ENCODE data around the gene TMCO1. TPM values are rescaled to one million over a fixed set of nuclear protein-coding genes. Genes with fewer than 3 reads are reported as not detected.

Gene TMCO1
- total RNA-seq, 1 experiment from 2014 or later, result 116 TPM

GRCh38 chr1:165680303-165680702 is 88.4 kb downstream of the TMCO1 start:
- Histone ChIP-seq H3K36me3 (ENCODE audit: insufficient read depth, low read length, poor library complexity, severe bottlenecking) (peaks cover 77% of the 10 kb centered on the region), H3K9me3 (ENCODE audit: low read depth, low read length, poor library complexity, severe bottlenecking) (no peaks in the 10 kb centered on the region), H3K4me3 (ENCODE audit: low read depth, low read length, poor library complexity, severe bottlenecking) (no peak overlapping the region), H3K27ac (ENCODE audit: low read depth, low read length, poor library complexity, severe bottlenecking) (no peak overlapping the region), H3K4me1 (ENCODE audit: insufficient read depth, low read length, poor library complexity, severe bottlenecking) (peaks cover 6% of the 10 kb centered on the region), H3K27me3 (replicated peaks; ENCODE audit: insufficient read depth, low read depth, low read length, poor library complexity) (no peaks in the 10 kb centered on the region)
- BruUV-seq (replicated peaks), result no TSS peak
- intact Hi-C loops (cut with micrococcal nuclease; ENCODE audit: unreplicated experiment), result no loop called here
- DNase-seq (ENCODE audit: low spot score), result no peak
- TF ChIP-seq EZH2 (IDR thresholded peaks at IDR 0.05; ENCODE audit: borderline replicate concordance, low read depth, low read length, poor library complexity, severe bottlenecking) (no peak), CTCF (conservative IDR thresholded peaks at IDR 0.05; ENCODE audit: low read depth, low read length) (no peak)
- ChIA-PET CTCF (no interaction called here), POLR2A (ENCODE audit: low non-redundant PET) (no interaction called here)

DNA sequence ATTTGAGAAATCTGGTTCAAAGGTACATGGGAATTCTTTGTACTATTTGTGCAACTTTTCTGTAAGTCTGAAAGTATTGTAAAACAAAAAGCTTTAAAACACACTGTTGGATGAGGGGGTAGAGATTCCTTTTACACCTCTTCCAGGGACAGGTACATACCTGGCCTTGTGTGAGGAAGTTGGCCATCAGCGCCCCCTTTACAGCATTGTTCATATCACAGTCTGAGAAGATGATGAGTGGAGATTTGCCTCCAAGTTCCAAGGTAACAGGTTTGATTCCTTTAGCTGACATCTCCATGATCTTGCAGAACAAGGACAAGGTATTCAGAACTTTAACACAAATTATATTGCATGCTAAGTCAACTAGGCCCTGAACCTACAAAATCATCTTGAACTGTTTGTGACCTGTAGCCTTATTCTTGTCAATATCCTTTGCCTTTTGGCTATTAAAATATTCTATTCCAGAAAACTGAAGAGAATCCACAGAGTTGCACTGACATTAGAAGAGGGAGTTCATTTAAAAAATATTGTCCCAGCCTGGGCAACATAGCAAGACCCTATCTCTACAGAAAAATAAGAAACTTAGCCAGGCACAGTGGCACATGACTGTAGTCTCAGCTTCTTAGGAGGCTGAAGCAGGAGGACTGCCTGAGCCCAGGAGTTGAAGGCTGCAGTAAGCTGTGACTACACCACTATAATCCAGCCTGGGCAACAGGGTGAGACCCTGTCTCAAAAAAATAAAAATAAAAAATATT is 89.2 kb downstream of the TMCO1 start:
- peaks cover under 1% of the 10 kb centered on the region for H3K4me1 ChIP-seq (ENCODE audit: insufficient read depth, low read length, poor library complexity, severe bottlenecking)

GRCh38 chr1:165678509-165678908 is 90.2 kb downstream of the TMCO1 start:
- H3K27me3 ChIP-seq (replicated peaks; ENCODE audit: insufficient read depth, low read depth, low read length, poor library complexity), result no peaks in the 10 kb centered on the region
- H3K4me3 ChIP-seq (ENCODE audit: low read depth, low read length, poor library complexity, severe bottlenecking), result no peak overlapping the region
- CTCF ChIA-PET, result no interaction called here
- H3K27ac ChIP-seq (ENCODE audit: low read depth, low read length, poor library complexity, severe bottlenecking), result no peak overlapping the region
- TF ChIP-seq EZH2 (IDR thresholded peaks at IDR 0.05; ENCODE audit: borderline replicate concordance, low read depth, low read length, poor library complexity, severe bottlenecking) (no peak), CTCF (conservative IDR thresholded peaks at IDR 0.05; ENCODE audit: low read depth, low read length) (no peak)
- no peaks in the 10 kb centered on the region for H3K4me1 ChIP-seq (ENCODE audit: insufficient read depth, low read length, poor library complexity, severe bottlenecking)
- H3K36me3 ChIP-seq (ENCODE audit: insufficient read depth, low read length, poor library complexity, severe bottlenecking), result peaks cover 71% of the 10 kb centered on the region
- intact Hi-C loops (cut with micrococcal nuclease; ENCODE audit: unreplicated experiment), result no loop called here
- no peaks in the 10 kb centered on the region for H3K9me3 ChIP-seq (ENCODE audit: low read depth, low read length, poor library complexity, severe bottlenecking)
- DNase-seq (ENCODE audit: low spot score), result no peak
- POLR2A ChIA-PET (ENCODE audit: low non-redundant PET), result no interaction called here
- BruUV-seq (replicated peaks), result no TSS peak

More for the DNA sequence above, 89.2 kb downstream of the TMCO1 start:
- ChIA-PET CTCF (no interaction called here), POLR2A (ENCODE audit: low non-redundant PET) (no interaction called here)
- no peak overlapping the region for H3K27ac ChIP-seq (ENCODE audit: low read depth, low read length, poor library complexity, severe bottlenecking)
- BruUV-seq (replicated peaks), result no TSS peak
- no peaks in the 10 kb centered on the region for H3K9me3 ChIP-seq (ENCODE audit: low read depth, low read length, poor library complexity, severe bottlenecking)
- H3K4me3 ChIP-seq (ENCODE audit: low read depth, low read length, poor library complexity, severe bottlenecking), result no peak overlapping the region
- no peak for TF ChIP-seq EZH2 (IDR thresholded peaks at IDR 0.05; ENCODE audit: borderline replicate concordance, low read depth, low read length, poor library complexity, severe bottlenecking)
- no peak for TF ChIP-seq CTCF (conservative IDR thresholded peaks at IDR 0.05; ENCODE audit: low read depth, low read length)
- intact Hi-C loops (cut with micrococcal nuclease; ENCODE audit: unreplicated experiment), result no loop called here
- peaks cover 74% of the 10 kb centered on the region for H3K36me3 ChIP-seq (ENCODE audit: insufficient read depth, low read length, poor library complexity, severe bottlenecking)
- no peak for DNase-seq (ENCODE audit: low spot score)
- no peaks in the 10 kb centered on the region for H3K27me3 ChIP-seq (replicated peaks; ENCODE audit: insufficient read depth, low read depth, low read length, poor library complexity)

Other genes starting within 250 kb of the TMCO1 start
- not detected in 2 replicates for gene LRRC52, start 224.9 kb downstream of the TMCO1 start, total RNA-seq (2021)
- 150 and 155 TPM in 2 replicates for gene MGST3, start 137.6 kb downstream of the TMCO1 start, total RNA-seq (2021)
- 81.7 and 83.0 TPM in 2 replicates for gene ALDH9A1, start 70.3 kb downstream of the TMCO1 start, total RNA-seq (2021)
- gene UCK2, start 58.7 kb upstream of the TMCO1 start, total RNA-seq (2021), result 78.7 and 84.2 TPM in 2 replicates

All from A673 (cell line).